GM12878 (cell line): ENCODE data around the gene ITM2C. TPM values are rescaled to one million over a fixed set of nuclear protein-coding genes. Genes with fewer than 3 reads are reported as not detected.

ENCODE experiments used
- ATAC-seq: fragments of 200-7000 bp; cut with Tn5 transposase; 3 replicates; pipeline ENCODE4 v1.9.1; 2020; ENCODE audit warnings: mild to moderate bottlenecking, moderate library complexity
- BruUV-seq: library from RNA; stranded (reverse); fragments of 400-500 nt; replicated peaks from 2 replicates; lab custom pipeline; 2021; lab: Mats Ljungman, UMichigan
- CTCF ChIA-PET: fragments of 300-600 bp; sonication (Branson Sonifier 250); formaldehyde crosslinking; extraction: SDS; loops from one replicate; lab custom pipeline; 2021; ENCODE audit warnings: inconsistent platforms; lab: Yijun Ruan, JAX
- POLR2A ChIA-PET: fragments of 350-600 bp; formaldehyde crosslinking; extraction: SDS; loops from one replicate; lab custom pipeline; 2021; ENCODE audit warnings: inconsistent platforms; lab: Charles Lee
- RAD21 ChIA-PET: fragments of 300-600 bp; sonication (Branson Sonifier 250); formaldehyde crosslinking; loops from one replicate; lab custom pipeline; 2023; ENCODE audit warnings: antibody characterized with exemption; ENCODE audit not compliant: unreplicated experiment; lab: Charles Lee
- SMC1A ChIA-PET: fragments of 300-600 bp; sonication (Branson Sonifier 250); formaldehyde crosslinking; loops from one replicate; lab custom pipeline; 2023; ENCODE audit not compliant: unreplicated experiment, uncharacterized antibody; lab: Charles Lee
- DNase-seq: peaks from one replicate; pipeline ENCODE4 v3.0.0-alpha.2; 2011; ENCODE audit warnings: low read depth, low spot score
- FAIRE-seq: peaks from 3 replicates; lab custom pipeline; 2011; peaks lifted over from hg19 to GRCh38; lab: Jason Lieb, UNC
- H2AFZ ChIP-seq: 2 replicates; pipeline ENCODE4 v1.6.0; 2011; ENCODE audit warnings: low read depth, low read length, control low read depth; ENCODE audit not compliant: control insufficient read depth
- H3K27ac ChIP-seq: 2 replicates; pipeline ENCODE4 v1.5.1; 2011; ENCODE audit warnings: control low read depth; ENCODE audit not compliant: control insufficient read depth, insufficient read depth
- H3K27me3 ChIP-seq, 2 experiments: replicated peaks in 1 of 2; 2 replicates each; pipeline versions ENCODE4 v1.6.0 to v1.6.1; 2011; ENCODE audit warnings: low read length in 1 of 2; ENCODE audit not compliant: control insufficient read depth in 2 of 2, insufficient read depth in 2 of 2
- H3K36me3 ChIP-seq, 2 experiments: 2 replicates each; pipeline ENCODE4 v1.5.1; 2011; ENCODE audit warnings: low read length in 1 of 2; ENCODE audit not compliant: control insufficient read depth in 2 of 2, insufficient read depth in 2 of 2
- H3K4me1 ChIP-seq: 2 replicates; pipeline ENCODE4 v1.6.1; 2011; ENCODE audit warnings: mild to moderate bottlenecking, low read length, moderate library complexity, mixed read lengths; ENCODE audit not compliant: control insufficient read depth, insufficient read depth
- H3K4me2 ChIP-seq: 2 replicates; pipeline ENCODE4 v1.6.0; 2011; ENCODE audit warnings: control low read depth; ENCODE audit not compliant: control insufficient read depth, insufficient read depth
- H3K4me3 ChIP-seq: fragments of 200-600 bp; sonication (generic); 2 replicates; pipeline ENCODE4 v1.5.1; 2016
- H3K79me2 ChIP-seq: 2 replicates; pipeline ENCODE4 v1.6.0; 2011; ENCODE audit warnings: low read length; ENCODE audit not compliant: control insufficient read depth, insufficient read depth
- H3K9ac ChIP-seq: 2 replicates; pipeline ENCODE4 v1.8.0; 2011; ENCODE audit warnings: low read length, control low read depth, mixed read lengths; ENCODE audit not compliant: control insufficient read depth, insufficient read depth
- H3K9me3 ChIP-seq: replicated peaks from 3 replicates; pipeline ENCODE4 v1.5.1; 2011; ENCODE audit warnings: mild to moderate bottlenecking, low read length; ENCODE audit not compliant: control insufficient read depth, insufficient read depth
- H4K20me1 ChIP-seq: 2 replicates; pipeline ENCODE4 v1.6.0; 2011; ENCODE audit not compliant: control insufficient read depth, insufficient read depth
- BCL11A ChIP-seq: IDR thresholded peaks from 2 replicates; pipeline ENCODE4 v1.6.1; 2011; ENCODE audit warnings: low read depth, low read length
- CHD1 ChIP-seq: IDR thresholded peaks from 2 replicates; pipeline ENCODE4 v1.6.1; 2012; ENCODE audit warnings: low read depth, low read length, improper control_type of control experiment
- CHD2 ChIP-seq: IDR thresholded peaks from 2 replicates; pipeline ENCODE4 v1.6.1; 2011; ENCODE audit warnings: low read depth, low read length, improper control_type of control experiment, borderline replicate concordance
- EP300 ChIP-seq, 2 experiments: fragments of 150-350 bp in 1 of 2; IDR thresholded peaks; 2 replicates each; pipeline ENCODE4 v1.6.1; 2011 to 2012; ENCODE audit warnings: low read depth in 2 of 2, low read length in 2 of 2, borderline replicate concordance in 1 of 2, improper control_type of control experiment in 1 of 2, inconsistent platforms in 1 of 2; ENCODE audit not compliant: control insufficient read depth in 1 of 2
- FOXK2 ChIP-seq: fragments of 450-650 bp; IDR thresholded peaks from 2 replicates; pipeline ENCODE4 v1.6.1; 2017; ENCODE audit warnings: mild to moderate bottlenecking, moderate library complexity
- GABPA ChIP-seq: IDR thresholded peaks from 2 replicates; pipeline ENCODE4 v1.6.1; 2014; ENCODE audit warnings: antibody characterized with exemption, low read depth, mild to moderate bottlenecking, inconsistent platforms
- HDGF ChIP-seq: fragments of 450-650 bp; IDR thresholded peaks from 2 replicates; pipeline ENCODE4 v1.6.1; 2016; ENCODE audit warnings: antibody characterized with exemption
- KAT2A ChIP-seq: conservative IDR thresholded peaks from 2 replicates; pipeline ENCODE4 v1.6.1; 2011; ENCODE audit warnings: low read depth, low read length; ENCODE audit not compliant: control insufficient read depth
- MXI1 ChIP-seq: fragments of 150-350 bp; IDR thresholded peaks from 2 replicates; pipeline ENCODE4 v1.6.1; 2011; ENCODE audit warnings: low read depth, mild to moderate bottlenecking, inconsistent platforms, low read length, improper control_type of control experiment
- POU2F2 ChIP-seq: IDR thresholded peaks from 3 replicates; pipeline ENCODE4 v1.6.1; 2011; ENCODE audit warnings: low read depth, mild to moderate bottlenecking, low read length, borderline replicate concordance
- RAD51 ChIP-seq: fragments of 450-650 bp; IDR thresholded peaks from 2 replicates; pipeline ENCODE4 v1.6.1; 2016; ENCODE audit warnings: moderate library complexity, mild to moderate bottlenecking, inconsistent platforms
- RBBP5 ChIP-seq: fragments of 200-600 bp; sonication (generic); conservative IDR thresholded peaks from 2 replicates; pipeline ENCODE4 v1.6.1; 2016
- RCOR1 ChIP-seq: conservative IDR thresholded peaks from 2 replicates; pipeline ENCODE4 v1.6.1; 2012; ENCODE audit warnings: low read depth, low read length, improper control_type of control experiment
- RFX5 ChIP-seq: IDR thresholded peaks from 2 replicates; pipeline ENCODE4 v1.6.1; 2011; ENCODE audit warnings: low read depth, low read length, improper control_type of control experiment
- SMAD1 ChIP-seq: fragments of 450-650 bp; IDR thresholded peaks from 2 replicates; pipeline ENCODE4 v1.6.1; 2018; ENCODE audit warnings: mild to moderate bottlenecking, low read depth; ENCODE audit not compliant: partially characterized antibody
- SREBF2 ChIP-seq: IDR thresholded peaks from 2 replicates; pipeline ENCODE4 v1.6.1; 2012; ENCODE audit warnings: mild to moderate bottlenecking, low read length
- SUZ12 ChIP-seq: fragments of 200-600 bp; sonication (generic); IDR thresholded peaks from one replicate; pipeline ENCODE4 v1.6.1; 2018; ENCODE audit warnings: antibody characterized with exemption, mild to moderate bottlenecking; ENCODE audit not compliant: unreplicated experiment
- TCF12 ChIP-seq: IDR thresholded peaks from 2 replicates; pipeline ENCODE4 v1.6.1; 2011; ENCODE audit warnings: low read depth, mild to moderate bottlenecking, low read length
- TCF7 ChIP-seq: IDR thresholded peaks from 2 replicates; pipeline ENCODE4 v1.6.1; 2014; ENCODE audit warnings: antibody characterized with exemption, borderline replicate concordance
- USF1 ChIP-seq: IDR thresholded peaks from 2 replicates; pipeline ENCODE4 v1.6.1; 2011; ENCODE audit warnings: borderline replicate concordance, low read depth, mild to moderate bottlenecking, moderate library complexity, mixed read lengths, low read length; ENCODE audit not compliant: insufficient read depth; ENCODE audit errors: extremely low read length
- ZNF622 ChIP-seq: fragments of 450-650 bp; IDR thresholded peaks from 2 replicates; pipeline ENCODE4 v1.6.1; 2017; ENCODE audit warnings: mild to moderate bottlenecking, inconsistent platforms
- WGBS: methylation state at CpG from one replicate; pipeline ENCODE4 v1.1.6; 2016; ENCODE audit warnings: low lambda C conversion rate; ENCODE audit not compliant: insufficient replicate concordance, insufficient coverage; ENCODE audit errors: missing lambda C conversion rate; 5-methylcytosine and 5-hydroxymethylcytosine counted together
- in situ Hi-C: fragments of 300-500 bp; cut with MboI; formaldehyde crosslinking; loops from 9 replicates; pipeline ENCODE4 v1.14.3; 2018; ENCODE audit warnings: mixed read lengths
- intact Hi-C: fragments of 100-400 bp; cut with micrococcal nuclease; formaldehyde crosslinking; loops from one replicate; pipeline ENCODE4 v1.14.2; 2022; ENCODE audit not compliant: unreplicated experiment
- polyA plus RNA-seq, 11 experiments: library from polyadenylated mRNA; depleted of rRNA in 4 of 11; unstranded in 6 of 11; stranded (reverse) in 5 of 11; fragments of >200 nt; fragmentation: Nextera tagmentation in 4 of 11; fragmentation: Illumina TruSeq in 1 of 11; extraction: Ambion mirVana in 4 of 11; extraction: Trizol in 1 of 11; gene quantifications; 1 replicate in 1 of 11; 2 replicates in 10 of 11; pipeline versions ENCODE4 v1.2.1 to v1.2.3, GENCODE V29; 2011 to 2016; ENCODE audit warnings: inconsistent platforms in 2 of 11, missing spikeins in 2 of 11, low read depth in 1 of 11
- total RNA-seq, 4 experiments: library from RNA; depleted of rRNA in 3 of 4; stranded (reverse); fragments of >200 nt in 3 of 4; fragmentation: Illumina TruSeq in 1 of 4; extraction: Trizol in 1 of 4; gene quantifications; 2 replicates each; pipeline versions ENCODE4 v1.2.1 to v1.2.3, GENCODE V29; 2013 to 2021
- TF ChIP-seq, protein P1 (sequence below): fragments of 450-650 bp; IDR thresholded peaks from 2 replicates; pipeline ENCODE4 v1.6.1; 2014; ENCODE audit warnings: mild to moderate bottlenecking
- TF ChIP-seq, protein P2 (sequence below): IDR thresholded peaks from 2 replicates; pipeline ENCODE4 v1.6.1; 2011; ENCODE audit warnings: low read depth, low read length, improper control_type of control experiment, borderline replicate concordance

The ITM2C gene
- total and polyA plus RNA-seq, 10 of the 15 experiments (the other 5 are each of a cell fraction or from before 2014, with no cell fraction given): 5.4 to 195 (median 149) TPM

DNA sequence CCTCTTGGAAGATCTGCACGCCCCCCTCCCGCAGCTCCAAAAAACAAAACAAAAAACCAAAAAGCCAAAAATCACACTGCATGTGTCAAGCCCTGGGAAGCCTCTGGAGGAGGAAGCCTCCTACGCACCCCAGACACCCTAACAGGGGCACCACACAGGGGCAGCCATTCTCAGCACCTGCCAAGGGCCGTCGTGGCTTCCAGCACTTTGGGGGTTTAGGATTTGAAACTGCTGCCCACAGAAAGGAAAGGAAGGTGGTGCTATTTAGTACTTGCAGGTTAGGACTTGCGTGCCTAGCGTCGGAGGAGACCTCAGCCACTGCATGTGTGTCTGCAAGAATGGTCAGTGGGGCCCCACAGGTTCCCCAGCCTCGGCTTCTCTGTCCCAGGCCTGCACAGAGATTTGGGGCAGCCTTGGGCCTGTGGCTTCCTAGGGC lies 60.7 kb downstream of the ITM2C start:
- Histone ChIP-seq H3K27me3 (no peaks in the 10 kb centered on the region), H3K4me2 (peak overlapping the region; percentile 93), H3K36me3 (no peaks in the 10 kb centered on the region), H3K9me3 (no peaks in the 10 kb centered on the region), H3K27ac (peak overlapping the region; percentile 98), H3K9ac (peak overlapping the region; percentile 95), H3K4me1 (peaks cover 42% of the 10 kb centered on the region), H3K79me2 (peaks cover 50% of the 10 kb centered on the region), H2AFZ (peak overlapping the region; percentile 42), H3K4me3 (peak overlapping the region; percentile 78), H4K20me1 (no peaks in the 10 kb centered on the region)
- FAIRE-seq (peak; percentile 61), DNase-seq (peak; percentile 51), ATAC-seq (peak; percentile 27)
- intact Hi-C loops (loop anchor here (1.0 to 2.0 kb wide), 5 partner anchors 23 to 131 kb away; partner anchors contain the start of gene PSMD1), in situ Hi-C loops (loop anchor here (10.0 kb wide), 1 partner anchor 59 kb away; no protein-coding TSS in a partner anchor)
- ChIA-PET SMC1A (interaction anchor here (0.8 to 16.5 kb wide), 15 partner anchors 8 to 101 kb away, joined by 3 to 248 read pairs (median 4); partner anchors contain the start of gene ITM2C), POLR2A (interaction anchor here (0.9 to 9.7 kb wide), 9 partner anchors 12 to 59 kb away, joined by 3 to 117 read pairs (median 12); no protein-coding TSS in a partner anchor), CTCF (interaction anchor here (0.7 to 16.2 kb wide), 24 partner anchors 7 to 127 kb away, joined by 3 to 315 read pairs (median 11); partner anchors contain the start of gene ITM2C), RAD21 (interaction anchor here (0.8 to 11.2 kb wide), 23 partner anchors 8 to 127 kb away, joined by 3 to 261 read pairs (median 7); partner anchors contain the start of gene ITM2C)
- 1% methylated on average over 9 of the region's 9 CpGs for WGBS
- TSS peak; percentile 86 for BruUV-seq
- TF ChIP-seq MXI1 (peak; percentile 72; the same call in 1 of the 2 replicates), FOXK2 (no peak), SREBF2 (no peak), ZNF622 (no peak), KAT2A (no peak), EP300 (IDR thresholded peaks at IDR 0.05; ENCODE audit: borderline replicate concordance in 1 of 2, control insufficient read depth in 1 of 2, low read depth in 2 of 2, low read length in 2 of 2) (0 out of 4 replicates have a peak, but pooled peaks have one; percentile 24 to 28), CHD2 (no peak), SUZ12 (no peak), POU2F2 (peak; percentile 15; the same call in 1 of the 3 replicates), USF1 (no peak), TCF12 (peak; percentile 74; the same call in 1 of the 2 replicates), RCOR1 (no peak), RBBP5 (no peak), CHD1 (no peak), GABPA (no peak), RAD51 (no peak), BCL11A (peak; percentile 62), HDGF (no peak), TCF7 (no peak; the same call in 1 of the 2 replicates), SMAD1 (peak; percentile 2), RFX5 (no peak)
- TF ChIP-seq, protein P1, sequence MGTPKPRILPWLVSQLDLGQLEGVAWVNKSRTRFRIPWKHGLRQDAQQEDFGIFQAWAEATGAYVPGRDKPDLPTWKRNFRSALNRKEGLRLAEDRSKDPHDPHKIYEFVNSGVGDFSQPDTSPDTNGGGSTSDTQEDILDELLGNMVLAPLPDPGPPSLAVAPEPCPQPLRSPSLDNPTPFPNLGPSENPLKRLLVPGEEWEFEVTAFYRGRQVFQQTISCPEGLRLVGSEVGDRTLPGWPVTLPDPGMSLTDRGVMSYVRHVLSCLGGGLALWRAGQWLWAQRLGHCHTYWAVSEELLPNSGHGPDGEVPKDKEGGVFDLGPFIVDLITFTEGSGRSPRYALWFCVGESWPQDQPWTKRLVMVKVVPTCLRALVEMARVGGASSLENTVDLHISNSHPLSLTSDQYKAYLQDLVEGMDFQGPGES: no peak
- TF ChIP-seq, protein P2, sequence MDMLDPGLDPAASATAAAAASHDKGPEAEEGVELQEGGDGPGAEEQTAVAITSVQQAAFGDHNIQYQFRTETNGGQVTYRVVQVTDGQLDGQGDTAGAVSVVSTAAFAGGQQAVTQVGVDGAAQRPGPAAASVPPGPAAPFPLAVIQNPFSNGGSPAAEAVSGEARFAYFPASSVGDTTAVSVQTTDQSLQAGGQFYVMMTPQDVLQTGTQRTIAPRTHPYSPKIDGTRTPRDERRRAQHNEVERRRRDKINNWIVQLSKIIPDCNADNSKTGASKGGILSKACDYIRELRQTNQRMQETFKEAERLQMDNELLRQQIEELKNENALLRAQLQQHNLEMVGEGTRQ: no peak
